Calu3 (cell line): ENCODE measurements around the gene SYNC. TPM values are rescaled to one million over a fixed set of nuclear protein-coding genes. Genes with fewer than 3 reads are reported as not detected.
"Not testable (repeated sequence)": the region's sequence is repeated elsewhere in the genome, so short reads cannot be mapped to it uniquely, and the experiment has no call there.

ENCODE experiments used
- BruUV-seq: library from RNA; stranded (reverse); fragments of 400-500 nt; replicated peaks from 2 replicates; lab custom pipeline; 2021; lab: Mats Ljungman, UMichigan
- CTCF ChIA-PET: fragments of 300-600 bp; sonication (Branson Sonifier 250); formaldehyde crosslinking; loops from one replicate; lab custom pipeline; 2022; ENCODE audit warnings: antibody characterized with exemption; lab: Charles Lee
- DNase-seq: peaks from one replicate; pipeline ENCODE4 v3.0.0; 2022
- H3K27ac Mint-ChIP-seq: one replicate; pipeline ENCODE4 v1.8.0; 2022; ENCODE audit warnings: mixed read lengths; ENCODE audit not compliant: unreplicated experiment
- H3K27me3 Mint-ChIP-seq: one replicate; pipeline ENCODE4 v1.8.0; 2022; ENCODE audit warnings: mixed read lengths; ENCODE audit not compliant: unreplicated experiment
- H3K36me3 Mint-ChIP-seq: one replicate; pipeline ENCODE4 v1.8.0; 2022; ENCODE audit warnings: mild to moderate bottlenecking, moderate library complexity, mixed read lengths; ENCODE audit not compliant: insufficient read depth, unreplicated experiment
- H3K4me1 Mint-ChIP-seq: one replicate; pipeline ENCODE4 v1.8.0; 2022; ENCODE audit warnings: mild to moderate bottlenecking, low read depth, mixed read lengths; ENCODE audit not compliant: unreplicated experiment
- H3K4me3 Mint-ChIP-seq: one replicate; pipeline ENCODE4 v1.8.0; 2022; ENCODE audit warnings: mild to moderate bottlenecking, low read depth, moderate library complexity, mixed read lengths; ENCODE audit not compliant: unreplicated experiment
- H3K9me3 Mint-ChIP-seq: one replicate; pipeline ENCODE4 v1.8.0; 2022; ENCODE audit warnings: low read depth, mixed read lengths; ENCODE audit not compliant: unreplicated experiment
- CTCF ChIP-seq: fragments of 200-600 bp; IDR thresholded peaks from one replicate; pipeline ENCODE4 v1.8.0; 2022; ENCODE audit warnings: antibody characterized with exemption; ENCODE audit not compliant: unreplicated experiment
- intact Hi-C: fragments of 100-400 bp; cut with micrococcal nuclease; formaldehyde crosslinking; loops from one replicate; pipeline ENCODE4 v1.10.0; 2022; ENCODE audit not compliant: unreplicated experiment
- total RNA-seq: library from RNA; stranded (reverse); gene quantifications from 2 replicates; pipeline ENCODE4 v1.2.3, GENCODE V29; 2022

The SYNC gene
- total RNA-seq, 1 experiment from 2014 or later: 0.19 TPM

- CTCF ChIA-PET: interaction anchor here (0.6 kb wide), 2 partner anchors 9 to 207 kb away, joined by 3 to 6 read pairs; no protein-coding TSS in a partner anchor
- intact Hi-C loops: no loop called here
- no peak overlapping the region for H3K27ac Mint-ChIP-seq
- BruUV-seq: no TSS peak
- no peak for DNase-seq
- H3K9me3 Mint-ChIP-seq: no peaks in the 10 kb centered on the region
- TF ChIP-seq CTCF: no peak
- peaks cover 12% of the 10 kb centered on the region for H3K36me3 Mint-ChIP-seq
- H3K27me3 Mint-ChIP-seq: no peaks in the 10 kb centered on the region
- peaks cover 11% of the 10 kb centered on the region for H3K4me1 Mint-ChIP-seq
- H3K4me3 Mint-ChIP-seq: peak overlapping the region; percentile 42
Measured at GRCh38 chr1:32703479-32704291, 1.1 kb upstream of the SYNC start.

GRCh38 chr1:32701951-32702598 is 495 bp downstream of the SYNC start:
- Mint-ChIP-seq H3K36me3 (peaks cover 12% of the 10 kb centered on the region), H3K27me3 (no peaks in the 10 kb centered on the region), H3K27ac (no peak overlapping the region), H3K9me3 (no peaks in the 10 kb centered on the region), H3K4me1 (peaks cover 11% of the 10 kb centered on the region), H3K4me3 (peak overlapping the region; percentile 59)
- BruUV-seq: no TSS peak
- CTCF ChIA-PET: interaction anchor here (0.6 to 1.1 kb wide), 3 partner anchors 10 to 181 kb away, joined by 4 read pairs; no protein-coding TSS in a partner anchor
- DNase-seq: no peak
- TF ChIP-seq CTCF: no peak
- intact Hi-C loops: no loop called here

GRCh38 chr1:32701421-32701911 is 1.1 kb downstream of the SYNC start:
- no TSS peak for BruUV-seq
- no peak for TF ChIP-seq CTCF
- peaks cover 11% of the 10 kb centered on the region for H3K4me1 Mint-ChIP-seq
- intact Hi-C loops: no loop called here
- DNase-seq: no peak
- H3K36me3 Mint-ChIP-seq: peaks cover 12% of the 10 kb centered on the region
- CTCF ChIA-PET: interaction anchor here (0.6 to 1.1 kb wide), 3 partner anchors 11 to 181 kb away, joined by 4 read pairs; no protein-coding TSS in a partner anchor
- no peaks in the 10 kb centered on the region for H3K27me3 Mint-ChIP-seq
- H3K27ac Mint-ChIP-seq: no peak overlapping the region
- no peaks in the 10 kb centered on the region for H3K9me3 Mint-ChIP-seq
- H3K4me3 Mint-ChIP-seq: no peak overlapping the region

GRCh38 chr1:32696996-32697395 is 5.6 kb downstream of the SYNC start:
- H3K9me3 Mint-ChIP-seq, H3K27me3 Mint-ChIP-seq, intact Hi-C loops, H3K4me3 Mint-ChIP-seq, H3K4me1 Mint-ChIP-seq, BruUV-seq, H3K36me3 Mint-ChIP-seq, DNase-seq, H3K27ac Mint-ChIP-seq: not testable (repeated sequence)
- CTCF ChIA-PET: interaction anchor here (0.7 kb wide), 1 partner anchor 89 kb away, joined by 4 read pairs; no protein-coding TSS in a partner anchor
